Neural crest cell (in vitro differentiated cells): ENCODE data around the gene FCER2. TPM values are rescaled to one million over a fixed set of nuclear protein-coding genes. Genes with fewer than 3 reads are reported as not detected.

Experiments used
- DNase-seq: peaks from one replicate; pipeline ENCODE4 v3.0.0; 2021; ENCODE audit warnings: low read depth, mixed read lengths, low spot score
- H3K27ac Mint-ChIP-seq: one replicate; pipeline ENCODE4 v1.8.0; 2021; ENCODE audit warnings: mild to moderate bottlenecking, mixed read lengths; ENCODE audit not compliant: unreplicated experiment
- H3K27me3 Mint-ChIP-seq: 2 replicates; pipeline ENCODE4 v1.8.0; 2021; ENCODE audit warnings: low read depth, mild to moderate bottlenecking, mixed read lengths
- H3K36me3 Mint-ChIP-seq: 2 replicates; pipeline ENCODE4 v1.8.0; 2021; ENCODE audit warnings: low read depth, mild to moderate bottlenecking, mixed read lengths
- H3K4me1 Mint-ChIP-seq: 2 replicates; pipeline ENCODE4 v1.8.0; 2021; ENCODE audit warnings: mixed read lengths
- H3K4me3 Mint-ChIP-seq: one replicate; pipeline ENCODE4 v1.8.0; 2021; ENCODE audit warnings: mild to moderate bottlenecking, mixed read lengths
- H3K9me3 Mint-ChIP-seq: 2 replicates; pipeline ENCODE4 v1.8.0; 2021; ENCODE audit warnings: mixed read lengths
- total RNA-seq: library from RNA; stranded (reverse); gene quantifications from 2 replicates; pipeline ENCODE4 v1.2.1, GENCODE V29; 2021
- TF ChIP-seq, protein P1 (sequence below): fragments of 200-600 bp; sonication (generic); conservative IDR thresholded peaks from 2 replicates; pipeline ENCODE4 v1.5.0; 2021; ENCODE audit warnings: antibody characterized with exemption, mild to moderate bottlenecking

The FCER2 gene
- total RNA-seq, 1 donor from 2014 or later = not detected

DNA sequence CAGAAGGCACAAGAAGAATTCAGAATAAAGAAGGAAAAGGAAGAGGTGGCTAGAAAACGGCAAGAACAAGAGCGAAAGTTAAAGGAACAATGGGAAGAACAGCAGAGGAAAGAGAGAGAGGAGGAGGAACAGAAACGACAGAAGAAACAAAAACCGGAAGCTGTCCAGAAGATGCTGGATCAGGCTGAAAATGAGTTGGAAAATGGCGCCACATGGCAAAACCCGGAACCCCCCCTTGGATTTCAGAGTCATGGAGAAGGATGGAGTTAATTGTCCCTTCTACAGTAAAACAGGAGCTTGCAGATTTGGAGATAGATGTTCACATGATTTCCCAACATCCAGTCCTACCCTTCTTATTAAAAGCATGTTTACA is 38.7 kb upstream of the FCER2 start:
- Mint-ChIP-seq H3K4me1 (no peaks in the 10 kb centered on the region), H3K36me3 (no peaks in the 10 kb centered on the region), H3K27me3 (peaks cover 85% of the 10 kb centered on the region), H3K9me3 (no peaks in the 10 kb centered on the region), H3K4me3 (no peak overlapping the region), H3K27ac (no peak overlapping the region)
- DNase-seq = no peak
- TF ChIP-seq, protein P1, sequence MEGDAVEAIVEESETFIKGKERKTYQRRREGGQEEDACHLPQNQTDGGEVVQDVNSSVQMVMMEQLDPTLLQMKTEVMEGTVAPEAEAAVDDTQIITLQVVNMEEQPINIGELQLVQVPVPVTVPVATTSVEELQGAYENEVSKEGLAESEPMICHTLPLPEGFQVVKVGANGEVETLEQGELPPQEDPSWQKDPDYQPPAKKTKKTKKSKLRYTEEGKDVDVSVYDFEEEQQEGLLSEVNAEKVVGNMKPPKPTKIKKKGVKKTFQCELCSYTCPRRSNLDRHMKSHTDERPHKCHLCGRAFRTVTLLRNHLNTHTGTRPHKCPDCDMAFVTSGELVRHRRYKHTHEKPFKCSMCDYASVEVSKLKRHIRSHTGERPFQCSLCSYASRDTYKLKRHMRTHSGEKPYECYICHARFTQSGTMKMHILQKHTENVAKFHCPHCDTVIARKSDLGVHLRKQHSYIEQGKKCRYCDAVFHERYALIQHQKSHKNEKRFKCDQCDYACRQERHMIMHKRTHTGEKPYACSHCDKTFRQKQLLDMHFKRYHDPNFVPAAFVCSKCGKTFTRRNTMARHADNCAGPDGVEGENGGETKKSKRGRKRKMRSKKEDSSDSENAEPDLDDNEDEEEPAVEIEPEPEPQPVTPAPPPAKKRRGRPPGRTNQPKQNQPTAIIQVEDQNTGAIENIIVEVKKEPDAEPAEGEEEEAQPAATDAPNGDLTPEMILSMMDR = no peak

DNA sequence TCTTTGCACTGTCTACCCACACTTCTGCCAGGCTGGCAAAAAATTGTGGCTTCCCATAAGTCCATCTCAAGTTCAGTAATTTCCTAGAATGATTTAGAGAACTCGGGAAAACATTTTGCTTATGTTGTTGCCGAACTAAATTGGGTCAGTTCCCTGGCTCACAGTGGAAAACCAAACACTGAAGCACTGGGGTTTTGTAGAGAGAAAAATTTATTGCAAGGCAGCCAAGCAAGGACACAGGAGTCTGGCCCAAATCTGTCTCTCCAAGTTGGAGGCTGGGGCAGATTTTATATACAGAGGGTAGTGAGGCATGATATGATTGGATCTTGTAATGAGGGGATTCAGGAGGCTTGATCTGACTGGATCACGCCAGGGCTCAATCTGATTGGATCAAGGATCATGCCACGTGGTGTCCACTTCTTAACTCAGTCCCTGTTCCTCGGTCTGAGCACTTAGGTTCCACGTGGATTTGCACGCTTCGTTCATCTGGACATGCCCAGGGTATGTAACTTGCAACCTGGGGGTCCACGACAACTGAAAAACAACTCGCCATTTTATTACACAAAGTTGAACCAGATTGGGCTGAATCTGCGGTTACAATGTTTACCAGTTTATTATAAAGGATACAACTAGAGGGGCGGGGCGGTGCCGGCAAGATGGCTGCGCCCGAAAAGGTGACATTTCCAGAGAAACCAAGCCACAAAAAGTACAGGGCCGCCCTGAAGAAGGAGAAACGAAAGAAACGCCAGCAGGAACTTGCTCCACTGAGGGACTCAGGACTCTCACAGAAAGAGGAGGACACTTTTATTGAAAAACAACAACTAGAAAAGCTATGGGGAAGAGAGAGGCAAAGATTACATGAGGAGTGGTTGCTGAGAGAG is 38.1 kb upstream of the FCER2 start:
- no peak overlapping the region for H3K4me3 Mint-ChIP-seq
- no peak overlapping the region for H3K27ac Mint-ChIP-seq
- H3K4me1 Mint-ChIP-seq = no peaks in the 10 kb centered on the region
- TF ChIP-seq, protein P1 = no peak
- no peak for DNase-seq
- no peaks in the 10 kb centered on the region for H3K36me3 Mint-ChIP-seq
- peaks cover 91% of the 10 kb centered on the region for H3K27me3 Mint-ChIP-seq
- H3K9me3 Mint-ChIP-seq = no peaks in the 10 kb centered on the region

DNA sequence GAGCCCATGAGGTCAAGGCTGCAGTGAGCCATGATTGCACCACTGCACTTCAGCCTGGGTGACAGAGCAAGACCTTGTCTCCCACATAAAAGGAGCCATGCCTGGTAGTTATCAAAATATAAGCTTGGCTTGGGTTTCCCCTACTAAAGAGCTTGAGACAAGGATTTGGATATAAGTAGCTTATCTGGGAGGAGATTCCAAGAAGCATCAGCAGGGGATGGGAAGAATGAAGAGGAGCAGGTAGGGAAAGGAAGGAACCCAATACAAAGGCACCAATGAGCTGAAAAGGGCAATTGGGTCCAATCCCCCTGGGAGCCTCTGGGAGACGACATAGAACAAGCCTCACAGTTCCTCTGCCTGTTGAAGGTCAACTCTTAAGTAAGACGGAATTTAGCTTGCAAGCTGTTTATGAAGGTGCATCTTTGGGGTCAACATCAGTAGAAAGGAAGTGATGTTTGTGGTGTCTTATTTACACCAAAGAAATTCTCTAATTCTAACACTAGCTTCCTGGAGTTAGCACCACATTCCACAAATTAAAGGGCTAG is 37.4 kb upstream of the FCER2 start:
- Mint-ChIP-seq H3K4me3 (no peak overlapping the region), H3K36me3 (no peaks in the 10 kb centered on the region), H3K9me3 (no peaks in the 10 kb centered on the region), H3K27me3 (peaks cover 90% of the 10 kb centered on the region), H3K27ac (no peak overlapping the region), H3K4me1 (no peaks in the 10 kb centered on the region)
- TF ChIP-seq, protein P1 = no peak
- no peak for DNase-seq

DNA sequence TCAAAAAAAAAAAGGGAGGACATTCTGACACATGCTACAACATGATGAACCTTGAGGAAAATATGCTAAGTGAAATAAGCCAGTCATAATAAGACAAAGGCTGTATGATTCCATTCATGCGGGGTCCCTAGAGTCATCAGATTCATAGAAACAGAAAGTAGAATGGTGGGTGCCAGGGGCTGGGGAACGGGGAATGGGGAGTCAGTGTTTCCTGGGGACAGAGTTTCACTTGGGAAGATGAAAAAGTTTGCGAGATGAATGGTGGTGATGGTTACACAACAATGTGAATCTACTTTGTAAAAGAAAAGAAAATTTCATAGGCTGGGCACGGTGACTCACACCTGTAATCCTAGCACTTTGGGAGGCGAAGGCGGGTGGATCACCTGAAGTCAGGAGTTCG is 36.1 kb upstream of the FCER2 start:
- Mint-ChIP-seq H3K4me3 (no peak overlapping the region), H3K4me1 (no peaks in the 10 kb centered on the region), H3K9me3 (no peaks in the 10 kb centered on the region), H3K27ac (no peak overlapping the region), H3K36me3 (no peaks in the 10 kb centered on the region), H3K27me3 (peaks cover 87% of the 10 kb centered on the region)
- TF ChIP-seq, protein P1 = no peak
- no peak for DNase-seq

DNA sequence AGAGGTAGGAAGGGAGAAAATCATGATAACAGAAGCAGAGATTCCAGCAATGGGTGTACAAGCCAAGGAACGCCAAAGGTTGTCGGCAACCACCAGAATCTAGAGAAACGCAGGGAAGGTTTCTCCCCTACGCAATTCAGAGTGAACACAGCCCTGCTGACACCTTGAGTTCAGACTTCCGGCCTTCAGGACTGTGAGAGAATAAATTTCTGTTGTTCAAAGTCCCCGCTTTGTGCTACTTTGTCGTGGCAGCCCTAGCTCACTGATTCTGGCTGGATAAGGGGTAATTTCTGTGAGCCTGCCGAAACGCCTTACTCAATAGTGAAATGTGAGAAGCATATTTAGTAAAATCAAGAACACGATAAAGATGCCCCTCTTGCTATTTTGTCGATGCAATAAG is 35.3 kb upstream of the FCER2 start:
- Mint-ChIP-seq H3K27me3 (peaks cover 88% of the 10 kb centered on the region), H3K9me3 (no peaks in the 10 kb centered on the region), H3K27ac (no peak overlapping the region), H3K4me3 (no peak overlapping the region), H3K36me3 (no peaks in the 10 kb centered on the region), H3K4me1 (no peaks in the 10 kb centered on the region)
- TF ChIP-seq, protein P1 = no peak
- DNase-seq = no peak
